GM18505 (cell line): ENCODE results near the gene NT5DC2.

ENCODE experiments used
- ATAC-seq: cut with Tn5 transposase; IDR thresholded peaks from one replicate; pipeline ENCODE4 v1.9.1; 2021; ENCODE audit not compliant: unreplicated experiment
- POLR2A ChIP-seq: IDR thresholded peaks from 4 replicates; pipeline ENCODE4 v1.6.1; 2011; ENCODE audit warnings: borderline replicate concordance; ENCODE audit not compliant: insufficient read depth, insufficient read length; ENCODE audit errors: extremely low read depth

The NT5DC2 gene

DNA sequence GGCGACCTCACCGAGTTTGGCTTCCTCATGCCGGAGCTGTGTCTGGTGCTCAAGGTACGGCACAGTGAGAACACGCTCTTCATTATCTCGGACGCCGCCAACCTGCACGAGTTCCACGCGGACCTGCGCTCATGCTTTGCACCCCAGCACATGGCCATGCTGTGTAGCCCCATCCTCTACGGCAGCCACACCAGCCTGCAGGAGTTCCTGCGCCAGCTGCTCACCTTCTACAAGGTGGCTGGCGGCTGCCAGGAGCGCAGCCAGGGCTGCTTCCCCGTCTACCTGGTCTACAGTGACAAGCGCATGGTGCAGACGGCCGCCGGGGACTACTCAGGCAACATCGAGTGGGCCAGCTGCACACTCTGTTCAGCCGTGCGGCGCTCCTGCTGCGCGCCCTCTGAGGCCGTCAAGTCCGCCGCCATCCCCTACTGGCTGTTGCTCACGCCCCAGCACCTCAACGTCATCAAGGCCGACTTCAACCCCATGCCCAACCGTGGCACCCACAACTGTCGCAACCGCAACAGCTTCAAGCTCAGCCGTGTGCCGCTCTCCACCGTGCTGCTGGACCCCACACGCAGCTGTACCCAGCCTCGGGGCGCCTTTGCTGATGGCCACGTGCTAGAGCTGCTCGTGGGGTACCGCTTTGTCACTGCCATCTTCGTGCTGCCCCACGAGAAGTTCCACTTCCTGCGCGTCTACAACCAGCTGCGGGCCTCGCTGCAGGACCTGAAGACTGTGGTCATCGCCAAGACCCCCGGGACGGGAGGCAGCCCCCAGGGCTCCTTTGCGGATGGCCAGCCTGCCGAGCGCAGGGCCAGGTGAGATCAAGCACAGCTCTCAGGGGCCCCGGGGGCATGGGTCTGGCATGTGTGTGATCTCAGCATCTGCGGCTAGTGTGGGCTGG, 45.6 kb downstream of the NT5DC2 start:
- ATAC-seq = no peak
- no peak for TF ChIP-seq POLR2A

- TF ChIP-seq POLR2A = no peak
- ATAC-seq = no peak
These were observed 46.4 kb downstream of the NT5DC2 start for GRCh38 chr3:52487050-52487787.

DNA sequence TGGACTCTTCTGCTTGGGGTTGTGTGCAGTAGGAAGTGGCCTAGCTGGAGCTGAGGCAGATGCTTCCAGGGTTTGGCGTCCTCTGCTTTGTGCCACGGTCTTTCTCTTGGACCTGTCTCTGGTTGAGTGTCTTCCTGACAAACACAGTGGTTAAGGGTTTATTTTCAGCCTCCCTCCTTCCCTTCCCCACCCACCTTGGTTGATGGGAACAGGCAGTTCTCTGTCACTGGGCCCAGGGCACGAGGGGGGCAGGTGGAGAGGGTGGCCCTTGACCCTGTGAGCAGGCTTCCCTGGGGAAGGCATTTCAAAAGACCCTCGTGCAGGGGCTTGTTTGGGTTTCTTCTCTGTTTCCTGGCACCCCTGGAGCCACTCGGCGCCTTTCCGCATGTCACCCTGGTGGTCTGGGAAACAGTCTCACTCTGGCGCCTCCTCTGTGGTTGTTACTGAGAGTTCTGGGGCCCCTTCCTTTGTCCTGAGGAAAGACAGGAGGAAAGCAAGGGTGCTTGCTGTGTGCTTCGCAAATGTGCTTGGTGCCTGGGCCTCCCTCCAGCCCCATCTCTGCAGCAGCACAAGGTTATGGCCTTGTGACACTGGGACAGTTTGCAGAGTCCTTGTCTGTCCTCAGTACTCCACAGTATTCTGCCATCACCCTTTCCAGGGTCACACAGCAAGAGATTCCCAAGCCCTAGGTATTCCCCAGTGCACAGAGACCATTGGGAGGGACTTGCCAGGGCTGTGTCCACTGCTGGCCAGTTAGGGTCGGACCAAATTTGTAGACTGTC, 48.8 kb downstream of the NT5DC2 start:
- ATAC-seq = no peak
- TF ChIP-seq POLR2A = no peak

DNA sequence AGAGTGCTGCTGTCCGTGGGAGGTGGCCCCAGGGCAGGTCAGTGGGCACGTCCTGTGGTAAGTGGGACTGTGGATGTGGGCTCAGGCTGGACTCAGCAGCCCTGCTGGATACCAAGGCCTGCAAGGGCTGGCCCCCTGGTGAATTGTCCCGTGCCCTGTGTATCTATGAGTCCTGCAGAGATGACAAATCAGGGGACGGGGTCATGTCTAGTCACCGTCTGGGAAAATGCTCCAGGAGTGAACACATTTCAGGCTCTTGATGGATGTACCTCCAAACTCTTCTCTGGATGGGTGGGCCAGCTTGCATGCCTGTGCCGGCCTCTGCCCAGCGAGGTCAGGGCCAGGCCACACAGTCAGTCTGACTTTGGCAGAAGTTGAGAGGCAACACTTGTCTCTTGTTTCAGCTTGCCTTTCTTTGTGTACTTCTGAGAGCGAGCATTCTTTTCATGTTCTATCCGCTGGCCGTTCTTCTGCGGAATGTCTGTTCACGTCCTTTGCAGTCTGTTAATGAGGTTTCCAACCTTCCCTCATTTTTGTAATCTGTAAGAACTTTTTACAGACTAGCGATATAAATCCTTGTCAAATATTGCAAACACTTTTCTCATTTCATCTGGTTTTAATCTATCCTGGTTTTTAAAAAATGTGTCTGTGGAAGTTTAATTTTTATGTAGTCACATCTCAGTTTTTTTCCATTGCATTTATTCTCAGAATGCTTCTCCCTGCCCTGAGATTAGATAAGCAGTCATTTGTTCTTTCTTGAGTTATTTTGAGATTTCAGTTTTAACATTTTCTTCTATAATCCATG, 49.9 kb downstream of the NT5DC2 start:
- TF ChIP-seq POLR2A = no peak
- ATAC-seq = no peak

DNA sequence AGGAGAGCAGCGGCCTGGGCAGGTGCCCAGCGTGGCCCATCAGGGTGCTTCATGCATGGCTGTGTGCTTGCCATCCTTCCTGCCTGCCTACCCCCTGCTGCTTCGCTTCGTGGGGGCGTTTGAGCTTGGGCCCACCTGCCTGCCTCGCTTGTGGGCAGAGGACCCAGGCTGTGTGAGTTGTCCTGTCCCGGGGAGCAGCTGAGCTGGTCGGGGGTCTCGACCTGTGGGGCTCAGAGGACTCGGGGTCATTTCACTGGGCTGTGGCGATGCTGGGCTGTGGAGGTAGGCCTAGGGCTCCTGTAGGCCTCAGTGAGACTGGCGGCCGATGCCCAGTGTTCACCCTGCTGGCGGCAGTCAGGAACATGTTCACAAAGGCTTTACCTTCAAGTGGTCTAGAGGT, 50.6 kb downstream of the NT5DC2 start:
- no peak for TF ChIP-seq POLR2A
- ATAC-seq = no peak

GRCh38 chr3:52481819-52482521, 51.7 kb downstream of the NT5DC2 start:
- no peak for ATAC-seq
- no peak for TF ChIP-seq POLR2A

DNA sequence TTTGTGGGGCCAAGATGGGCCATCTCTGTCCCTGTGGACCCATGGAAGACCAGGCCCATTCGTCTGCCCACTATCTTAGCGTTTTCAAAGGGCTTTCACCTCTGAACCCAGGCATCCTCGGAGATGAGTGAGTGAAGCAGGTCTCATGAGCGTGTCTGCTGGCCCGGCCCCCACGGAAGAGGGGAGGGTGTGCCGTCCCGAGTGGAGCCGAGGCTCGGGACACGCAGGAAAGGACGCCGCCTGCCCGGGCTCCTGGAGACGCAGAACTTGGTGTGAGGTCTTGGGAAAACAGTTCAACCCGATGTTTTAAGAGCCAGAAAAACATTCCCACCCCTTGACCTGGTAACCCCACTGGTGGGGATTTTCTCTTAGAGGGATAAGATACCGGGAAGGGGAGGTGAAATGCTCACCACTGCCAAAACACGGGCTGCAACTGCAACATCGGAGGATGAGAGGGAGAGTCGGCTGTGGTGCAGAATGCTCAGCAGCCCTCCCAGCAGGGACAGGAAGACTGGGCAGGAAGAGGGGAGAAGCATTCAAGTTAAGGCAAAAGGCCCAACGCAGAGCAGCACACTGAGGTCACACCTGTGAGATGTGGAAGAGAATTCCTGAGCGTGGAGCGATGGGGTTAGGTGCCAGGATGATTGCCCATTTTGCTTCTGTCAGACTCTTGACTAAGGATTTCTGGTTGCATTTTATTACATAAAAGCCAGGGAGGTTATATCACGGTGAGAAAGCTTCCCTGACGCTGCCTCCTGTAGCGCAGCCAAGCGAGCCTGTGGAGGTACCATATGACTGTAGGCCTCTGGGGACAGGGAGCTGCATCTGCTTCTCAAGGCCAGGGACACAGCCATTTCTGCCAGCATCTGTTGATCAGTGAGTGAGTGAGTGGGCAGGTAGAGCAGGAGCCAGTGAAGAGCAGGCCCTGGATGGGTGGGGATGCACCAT, 52.6 kb downstream of the NT5DC2 start:
- TF ChIP-seq POLR2A = no peak
- no peak for ATAC-seq

- no peak for ATAC-seq
- TF ChIP-seq POLR2A = no peak
These were observed 53.6 kb downstream of the NT5DC2 start for GRCh38 chr3:52479877-52480575.

DNA sequence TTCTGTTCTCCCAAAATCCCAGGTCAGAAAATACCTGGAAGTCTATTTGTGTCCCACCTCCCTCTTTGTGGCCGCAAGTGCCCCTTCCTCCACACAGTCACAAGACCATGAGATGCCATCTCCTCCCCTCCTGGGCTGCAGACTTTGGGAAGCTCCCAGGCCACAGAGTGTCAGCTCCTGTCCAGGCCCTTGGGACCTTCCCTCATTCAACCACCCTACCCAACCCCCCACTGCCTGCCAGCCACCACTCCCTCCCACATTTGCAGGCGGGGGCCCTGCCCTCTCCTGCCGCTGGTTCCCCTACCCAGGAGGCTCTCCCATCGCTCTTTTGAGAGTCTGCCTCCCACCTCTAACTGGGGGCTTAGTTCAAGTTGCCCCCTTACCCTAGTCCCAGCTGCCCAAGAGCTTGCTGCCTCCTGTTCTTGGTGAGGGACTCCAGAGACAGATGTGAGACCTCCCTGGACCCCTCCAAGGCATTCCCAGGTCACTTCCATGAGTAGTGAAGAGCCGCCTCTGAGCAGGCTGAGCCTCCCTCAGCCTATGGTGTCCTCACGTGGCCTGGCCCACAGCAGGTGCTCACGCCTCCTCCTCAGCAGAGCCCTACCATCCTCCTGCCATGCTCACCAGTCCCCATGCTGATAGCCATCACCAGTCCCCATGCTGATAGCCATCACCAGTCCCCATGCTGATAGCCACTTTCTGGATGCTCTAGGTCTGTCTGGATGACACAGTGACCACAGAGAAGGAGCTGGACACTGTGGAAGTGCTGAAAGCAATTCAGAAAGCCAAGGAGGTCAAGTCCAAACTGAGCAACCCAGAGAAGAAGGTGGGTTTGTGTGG, 54.4 kb downstream of the NT5DC2 start:
- no peak for ATAC-seq
- TF ChIP-seq POLR2A = no peak

GRCh38 chr3:52477796-52478095, 55.9 kb downstream of the NT5DC2 start:
- no peak for ATAC-seq
- TF ChIP-seq POLR2A = no peak
